IMR-90 (cell line): ENCODE results near the gene ORAI1.

ENCODE experiments used
- BHLHE40 ChIP-seq: fragments of 150-350 bp; IDR thresholded peaks from 2 replicates; pipeline ENCODE4 v1.6.1; 2016; ENCODE audit warnings: mild to moderate bottlenecking, low read depth, low read length
- CEBPB ChIP-seq: IDR thresholded peaks from 2 replicates; pipeline ENCODE4 v1.6.1; 2012; ENCODE audit warnings: low read depth, low read length, improper control_type of control experiment
- CTCF ChIP-seq: conservative IDR thresholded peaks from 2 replicates; pipeline ENCODE4 v1.5.1; 2012; ENCODE audit warnings: mild to moderate bottlenecking, low read depth, low read length, improper control_type of control experiment
- MAFK ChIP-seq: IDR thresholded peaks from 2 replicates; pipeline ENCODE4 v1.6.1; 2012; ENCODE audit warnings: low read depth, low read length, improper control_type of control experiment
- MAZ ChIP-seq: IDR thresholded peaks from 2 replicates; pipeline ENCODE4 v1.6.1; 2012; ENCODE audit warnings: low read depth, mild to moderate bottlenecking, low read length, improper control_type of control experiment, moderate library complexity, borderline replicate concordance
- MXI1 ChIP-seq: IDR thresholded peaks from 2 replicates; pipeline ENCODE4 v1.6.1; 2012; ENCODE audit warnings: low read depth, mild to moderate bottlenecking, low read length, moderate library complexity, borderline replicate concordance
- NFE2L2 ChIP-seq: fragments of 150-350 bp; IDR thresholded peaks from 2 replicates; pipeline ENCODE4 v1.6.1; 2016; ENCODE audit warnings: low read depth, mild to moderate bottlenecking, low read length
- POLR2A ChIP-seq: IDR thresholded peaks from 2 replicates; pipeline ENCODE4 v1.6.1; 2012; ENCODE audit warnings: mild to moderate bottlenecking, low read depth, low read length
- RCOR1 ChIP-seq: IDR thresholded peaks from 2 replicates; pipeline ENCODE4 v1.6.1; 2012; ENCODE audit warnings: mild to moderate bottlenecking, low read length, improper control_type of control experiment; ENCODE audit not compliant: insufficient replicate concordance
- TF ChIP-seq, protein P1 (sequence below): fragments of 150-350 bp; IDR thresholded peaks from 2 replicates; pipeline ENCODE4 v1.6.1; 2017; ENCODE audit warnings: mild to moderate bottlenecking, antibody characterized with exemption, low read length, low read depth

GRCh38 chr12:121626853-121627640, 717 bp downstream of the ORAI1 start:
- TF ChIP-seq POLR2A (no peak), CTCF (0 out of 2 replicates have a peak, but pooled peaks have one; percentile 7), MXI1 (peak; percentile 88; the same call in 1 of the 2 replicates), RCOR1 (no peak), CEBPB (no peak), BHLHE40 (no peak), NFE2L2 (no peak), MAFK (no peak), MAZ (peak; percentile 46; the same call in 1 of the 2 replicates)
- TF ChIP-seq, protein P1, sequence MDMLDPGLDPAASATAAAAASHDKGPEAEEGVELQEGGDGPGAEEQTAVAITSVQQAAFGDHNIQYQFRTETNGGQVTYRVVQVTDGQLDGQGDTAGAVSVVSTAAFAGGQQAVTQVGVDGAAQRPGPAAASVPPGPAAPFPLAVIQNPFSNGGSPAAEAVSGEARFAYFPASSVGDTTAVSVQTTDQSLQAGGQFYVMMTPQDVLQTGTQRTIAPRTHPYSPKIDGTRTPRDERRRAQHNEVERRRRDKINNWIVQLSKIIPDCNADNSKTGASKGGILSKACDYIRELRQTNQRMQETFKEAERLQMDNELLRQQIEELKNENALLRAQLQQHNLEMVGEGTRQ = no peak
